GM23248 (cell line): ENCODE data around the gene MYO5C. TPM values are rescaled to one million over a fixed set of nuclear protein-coding genes. Genes with fewer than 3 reads are reported as not detected.
A peak's percentile ranks its signal among the peaks of the same experiment; 100 is the strongest.

Experiments used
- DNase-seq: peaks from one replicate; pipeline ENCODE4 v3.0.0-alpha.2; 2015
- H2AFZ ChIP-seq: fragments of 200-600 bp; sonication (generic); 2 replicates; pipeline ENCODE4 v1.6.1; 2016; ENCODE audit warnings: antibody characterized with exemption
- H3F3A ChIP-seq: fragments of 200-600 bp; sonication (generic); 2 replicates; pipeline ENCODE4 v1.6.1; 2016; ENCODE audit warnings: mild to moderate bottlenecking, antibody characterized with exemption, mixed run types; ENCODE audit not compliant: insufficient read depth
- H3K27ac ChIP-seq: fragments of 200-600 bp; sonication (generic); 2 replicates; pipeline ENCODE4 v1.5.1; 2016; ENCODE audit warnings: mild to moderate bottlenecking
- H3K27me3 ChIP-seq: fragments of 200-600 bp; sonication (generic); replicated peaks from 2 replicates; pipeline ENCODE4 v1.6.1; 2016; ENCODE audit warnings: mild to moderate bottlenecking; ENCODE audit not compliant: insufficient read depth
- H3K36me3 ChIP-seq: fragments of 200-600 bp; sonication (generic); 2 replicates; pipeline ENCODE4 v1.6.1; 2016; ENCODE audit warnings: low read depth, mild to moderate bottlenecking
- H3K4me1 ChIP-seq: fragments of 200-600 bp; sonication (generic); 2 replicates; pipeline ENCODE4 v1.6.1; 2016; ENCODE audit warnings: mild to moderate bottlenecking; ENCODE audit not compliant: insufficient read depth
- H3K4me2 ChIP-seq: fragments of 200-600 bp; sonication (generic); one replicate; pipeline ENCODE4 v1.6.1; 2016; ENCODE audit warnings: mild to moderate bottlenecking; ENCODE audit not compliant: unreplicated experiment
- H3K4me3 ChIP-seq: fragments of 200-600 bp; sonication (generic); 2 replicates; pipeline ENCODE4 v1.5.1; 2016; ENCODE audit warnings: mild to moderate bottlenecking
- H3K79me2 ChIP-seq: fragments of 200-600 bp; sonication (generic); 2 replicates; pipeline ENCODE4 v1.6.1; 2016; ENCODE audit warnings: mild to moderate bottlenecking; ENCODE audit not compliant: insufficient read depth
- H3K9ac ChIP-seq: fragments of 200-600 bp; sonication (generic); 2 replicates; pipeline ENCODE4 v1.6.1; 2016; ENCODE audit warnings: mild to moderate bottlenecking
- H3K9me2 ChIP-seq: fragments of 200-600 bp; sonication (generic); 2 replicates; pipeline ENCODE4 v1.6.1; 2016; ENCODE audit warnings: mixed run types, mild to moderate bottlenecking, moderate library complexity; ENCODE audit not compliant: insufficient read depth
- H3K9me3 ChIP-seq: fragments of 200-600 bp; sonication (generic); one replicate; pipeline ENCODE4 v1.6.1; 2017; ENCODE audit warnings: low read depth
- H4K20me1 ChIP-seq: fragments of 200-600 bp; sonication (generic); 2 replicates; pipeline ENCODE4 v1.6.0; 2016; ENCODE audit not compliant: insufficient read depth
- EZH2 ChIP-seq: fragments of 200-600 bp; sonication (generic); IDR thresholded peaks from 2 replicates; pipeline ENCODE4 v1.6.1; 2018; ENCODE audit warnings: antibody characterized with exemption, mild to moderate bottlenecking; ENCODE audit not compliant: insufficient read depth, poor library complexity, severe bottlenecking
- EZH2phosphoT487 ChIP-seq: fragments of 200-600 bp; sonication (generic); IDR thresholded peaks from 2 replicates; pipeline ENCODE4 v1.6.1; 2018; ENCODE audit warnings: antibody characterized with exemption, moderate library complexity, mild to moderate bottlenecking, low read depth; ENCODE audit not compliant: insufficient read depth
- WGBS, 2 experiments: methylation state at CpG; one replicate each; pipeline ENCODE4 v1.1.6; 2015 to 2017; ENCODE audit warnings: low lambda C conversion rate in 2 of 2, low coverage in 1 of 2; ENCODE audit errors: missing lambda C conversion rate in 2 of 2; 5-methylcytosine and 5-hydroxymethylcytosine counted together
- in situ Hi-C: fragments of 300-500 bp; cut with MboI; formaldehyde crosslinking; loops from 2 replicates; pipeline ENCODE4 v1.15.0; 2020
- polyA plus RNA-seq: library from polyadenylated mRNA; unstranded; fragments of >200 nt; fragmentation: Nextera tagmentation; extraction: Ambion mirVana; gene quantifications from 2 replicates; pipeline ENCODE4 v1.2.1, GENCODE V29; 2016
- total RNA-seq: library from RNA; depleted of rRNA; stranded (reverse); fragments of >200 nt; shearing (Covaris generic); gene quantifications from 2 replicates; pipeline ENCODE4 v1.2.3, GENCODE V29; 2014

Gene MYO5C
- total and polyA plus RNA-seq, 2 experiments from 2014 or later = not detected

- H3F3A ChIP-seq = no peaks in the 10 kb centered on the region
- H3K27me3 ChIP-seq = 0 out of 2 replicates have a peak, but pooled peaks cover under 1% of the 10 kb centered on the region
- no peak overlapping the region for H3K4me2 ChIP-seq
- no peak overlapping the region for H3K4me3 ChIP-seq
- DNase-seq = no peak
- in situ Hi-C loops = no loop called here
- no peaks in the 10 kb centered on the region for H3K9me3 ChIP-seq
- no peaks in the 10 kb centered on the region for H3K79me2 ChIP-seq
- WGBS, 2 experiments = 91 to 97% methylated on average over 2 of the region's 2 CpGs
- H3K36me3 ChIP-seq = no peaks in the 10 kb centered on the region
- no peaks in the 10 kb centered on the region for H4K20me1 ChIP-seq
- no peak overlapping the region for H3K9ac ChIP-seq
- H3K4me1 ChIP-seq = peaks cover 5% of the 10 kb centered on the region; the same call in 1 of the 2 replicates
- no peaks in the 10 kb centered on the region for H3K9me2 ChIP-seq
- no peak overlapping the region for H3K27ac ChIP-seq
- no peak for TF ChIP-seq EZH2
- no peak for TF ChIP-seq EZH2phosphoT487
- H2AFZ ChIP-seq = no peak overlapping the region
These were observed 5.8 kb upstream of the MYO5C start for GRCh38 chr15:52301265-52301847.

GRCh38 chr15:52294881-52295420, 653 bp downstream of the MYO5C start:
- in situ Hi-C loops = no loop called here
- Histone ChIP-seq H3K27me3 (peaks cover 32% of the 10 kb centered on the region), H3K79me2 (no peaks in the 10 kb centered on the region), H3K36me3 (no peaks in the 10 kb centered on the region), H3K4me1 (no peaks in the 10 kb centered on the region), H3K27ac (no peak overlapping the region), H3K9ac (no peak overlapping the region), H3K4me3 (peak overlapping the region; percentile 50), H2AFZ (0 out of 2 replicates have a peak overlapping the region, but pooled peaks have one; percentile 20), H3K9me2 (no peaks in the 10 kb centered on the region), H4K20me1 (no peaks in the 10 kb centered on the region), H3F3A (no peaks in the 10 kb centered on the region), H3K9me3 (no peaks in the 10 kb centered on the region), H3K4me2 (no peak overlapping the region)
- TF ChIP-seq EZH2 = no peak
- TF ChIP-seq EZH2phosphoT487 = 0 out of 2 replicates have a peak, but pooled peaks have one; percentile 47
- DNase-seq = peak; percentile 13
- WGBS, 2 experiments = 13 to 14% methylated on average over 23 to 32 of the region's 32 CpGs

DNA sequence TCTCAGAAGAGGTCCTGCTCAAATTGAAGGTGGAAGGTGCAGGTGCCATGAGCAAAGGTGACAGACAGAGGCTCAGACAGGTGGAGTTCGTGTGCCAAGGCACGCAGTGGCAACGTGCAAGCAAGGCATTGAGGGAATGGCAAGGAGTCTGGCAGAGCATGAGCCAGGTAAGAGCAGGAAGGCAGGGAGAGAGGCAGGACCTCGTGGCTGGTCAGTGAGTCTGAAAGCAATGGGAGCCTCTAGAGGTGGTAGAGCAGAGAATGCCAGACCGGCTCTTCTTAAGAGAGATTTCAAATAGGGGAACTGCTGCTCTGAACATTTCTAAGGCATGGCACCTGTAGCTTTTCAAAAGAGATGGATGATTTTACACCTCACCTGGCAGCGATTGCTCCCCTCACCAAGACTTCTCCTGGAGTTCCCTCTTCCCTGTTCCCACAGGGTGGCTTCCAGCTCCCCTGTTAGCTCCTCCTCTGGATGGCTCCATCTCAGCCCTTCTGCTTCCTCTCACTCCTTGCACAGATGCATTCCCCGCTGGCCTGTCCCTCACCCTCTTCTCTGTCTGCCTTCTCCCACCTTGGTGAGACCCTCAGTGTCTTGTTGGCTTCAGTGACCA, 2.7 kb downstream of the MYO5C start:
- Histone ChIP-seq H3K9me3 (no peaks in the 10 kb centered on the region), H3K27ac (no peak overlapping the region), H3K27me3 (peaks cover 32% of the 10 kb centered on the region), H3K4me1 (no peaks in the 10 kb centered on the region), H3K79me2 (no peaks in the 10 kb centered on the region), H3K4me3 (no peak overlapping the region), H3K36me3 (no peaks in the 10 kb centered on the region), H3K4me2 (no peak overlapping the region), H3K9me2 (no peaks in the 10 kb centered on the region), H3F3A (no peaks in the 10 kb centered on the region), H4K20me1 (no peaks in the 10 kb centered on the region), H3K9ac (no peak overlapping the region), H2AFZ (no peak overlapping the region)
- in situ Hi-C loops = no loop called here
- TF ChIP-seq EZH2 (no peak), EZH2phosphoT487 (no peak)
- 91% methylated on average over 7 of the region's 7 CpGs for WGBS, 2 experiments
- DNase-seq = no peak

DNA sequence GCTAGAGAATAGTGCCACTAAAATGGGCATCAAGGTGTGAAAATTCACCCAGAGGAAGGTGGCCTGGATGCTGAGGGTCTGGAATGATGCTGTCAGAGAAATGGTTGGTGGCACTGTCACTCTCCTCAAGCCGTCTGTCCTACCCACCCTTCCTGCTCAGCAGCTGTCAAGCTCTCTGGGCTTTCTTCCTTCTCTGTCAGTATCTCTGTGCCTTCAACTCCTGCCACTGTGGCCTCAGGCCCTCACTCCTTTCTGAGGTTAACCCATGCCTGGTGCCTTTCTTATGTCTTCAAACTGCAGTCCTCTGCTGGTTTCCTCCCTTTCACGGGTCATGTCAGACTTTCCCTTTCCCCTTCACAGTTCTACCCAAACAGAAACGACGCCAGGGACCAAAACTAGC, 4.4 kb downstream of the MYO5C start:
- Histone ChIP-seq H2AFZ (no peak overlapping the region), H3F3A (no peaks in the 10 kb centered on the region), H3K9me3 (no peaks in the 10 kb centered on the region), H4K20me1 (no peaks in the 10 kb centered on the region), H3K4me2 (no peak overlapping the region), H3K27ac (no peak overlapping the region), H3K4me3 (no peak overlapping the region), H3K4me1 (no peaks in the 10 kb centered on the region), H3K9me2 (no peaks in the 10 kb centered on the region), H3K27me3 (peaks cover 30% of the 10 kb centered on the region), H3K36me3 (no peaks in the 10 kb centered on the region), H3K79me2 (no peaks in the 10 kb centered on the region), H3K9ac (no peak overlapping the region)
- 56 to 65% methylated on average over 4 of the region's 4 CpGs for WGBS, 2 experiments
- DNase-seq = no peak
- in situ Hi-C loops = no loop called here
- TF ChIP-seq EZH2phosphoT487 (no peak), EZH2 (no peak)
